ENCODE results near the gene QSOX2.

The QSOX2 gene

DNA sequence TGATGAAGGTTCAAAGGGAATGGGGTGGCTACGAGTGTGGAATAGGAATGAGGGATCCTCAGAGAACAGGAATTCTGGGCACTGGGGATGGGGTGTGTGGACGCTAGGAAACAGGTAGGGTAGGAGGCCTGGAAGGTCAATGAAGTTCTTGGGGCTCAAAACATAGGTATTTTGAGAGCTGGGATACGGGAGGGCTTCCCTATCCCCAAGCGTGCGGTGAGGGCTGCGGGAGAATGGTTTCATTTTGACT, 718 bp downstream of the QSOX2 start:
- H3K4me3 ChIP-seq (ENCODE audit: low read depth, low read length), result peak overlapping the region; percentile 68
- TF ChIP-seq, protein P1, sequence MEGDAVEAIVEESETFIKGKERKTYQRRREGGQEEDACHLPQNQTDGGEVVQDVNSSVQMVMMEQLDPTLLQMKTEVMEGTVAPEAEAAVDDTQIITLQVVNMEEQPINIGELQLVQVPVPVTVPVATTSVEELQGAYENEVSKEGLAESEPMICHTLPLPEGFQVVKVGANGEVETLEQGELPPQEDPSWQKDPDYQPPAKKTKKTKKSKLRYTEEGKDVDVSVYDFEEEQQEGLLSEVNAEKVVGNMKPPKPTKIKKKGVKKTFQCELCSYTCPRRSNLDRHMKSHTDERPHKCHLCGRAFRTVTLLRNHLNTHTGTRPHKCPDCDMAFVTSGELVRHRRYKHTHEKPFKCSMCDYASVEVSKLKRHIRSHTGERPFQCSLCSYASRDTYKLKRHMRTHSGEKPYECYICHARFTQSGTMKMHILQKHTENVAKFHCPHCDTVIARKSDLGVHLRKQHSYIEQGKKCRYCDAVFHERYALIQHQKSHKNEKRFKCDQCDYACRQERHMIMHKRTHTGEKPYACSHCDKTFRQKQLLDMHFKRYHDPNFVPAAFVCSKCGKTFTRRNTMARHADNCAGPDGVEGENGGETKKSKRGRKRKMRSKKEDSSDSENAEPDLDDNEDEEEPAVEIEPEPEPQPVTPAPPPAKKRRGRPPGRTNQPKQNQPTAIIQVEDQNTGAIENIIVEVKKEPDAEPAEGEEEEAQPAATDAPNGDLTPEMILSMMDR (IDR thresholded peaks at IDR 0.05; ENCODE audit: low read depth, low read length, missing control alignments), result no peak
- in situ Hi-C loops (cut with HindIII; ENCODE audit: low sequenced_read_pairs), result loop anchor here (5.0 kb wide), 2 partner anchors 53 to 88 kb away; no protein-coding TSS in a partner anchor
- DNase-seq (ENCODE audit: low read depth), result no peak

DNA sequence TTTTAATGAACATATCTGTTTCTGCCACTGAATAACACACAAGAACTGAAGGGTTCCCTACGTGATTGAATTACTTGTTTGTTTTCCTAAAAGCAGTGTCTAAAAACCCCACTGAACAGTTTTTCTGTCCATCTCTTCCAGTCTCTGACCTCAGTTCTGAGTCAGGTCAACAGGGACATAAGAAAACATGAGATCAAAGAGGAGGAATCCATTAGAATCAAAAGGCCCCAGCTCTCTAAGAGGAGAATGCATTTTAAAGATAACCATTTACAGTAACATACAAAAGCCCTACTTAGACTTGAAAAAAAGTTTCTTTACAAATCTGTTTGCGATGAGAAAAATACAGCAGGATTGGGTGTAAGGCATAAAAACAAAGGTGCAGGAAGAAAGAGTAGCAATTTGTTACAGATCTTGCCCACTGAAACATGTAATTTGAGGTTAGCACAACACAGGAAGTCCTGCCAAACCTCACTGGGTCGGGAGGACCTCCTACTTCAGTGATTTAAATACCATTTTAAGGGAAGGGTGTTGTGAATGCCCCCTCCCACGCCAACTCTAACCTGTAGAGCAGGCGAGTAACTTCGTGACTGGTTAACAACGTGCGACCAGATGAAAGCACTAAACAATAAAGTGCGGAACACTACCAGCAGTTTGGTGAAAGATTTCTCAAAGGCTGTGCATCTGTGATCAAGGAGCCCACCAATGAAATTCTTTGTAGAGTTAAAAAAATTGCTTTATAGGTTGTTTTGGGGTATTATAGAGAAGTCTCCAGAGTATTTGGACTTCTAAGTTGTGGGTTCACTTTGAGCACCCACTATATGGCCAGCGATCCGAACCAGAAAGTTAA, 1.3 kb downstream of the QSOX2 start:
- in situ Hi-C loops (cut with HindIII; ENCODE audit: low sequenced_read_pairs), result loop anchor here (5.0 kb wide), 2 partner anchors 52 to 87 kb away; no protein-coding TSS in a partner anchor
- peak; percentile 23 for DNase-seq (ENCODE audit: low read depth)
- peak overlapping the region; percentile 68 for H3K4me3 ChIP-seq (ENCODE audit: low read depth, low read length)
- TF ChIP-seq, protein P1 (IDR thresholded peaks at IDR 0.05; ENCODE audit: low read depth, low read length, missing control alignments), result no peak

DNA sequence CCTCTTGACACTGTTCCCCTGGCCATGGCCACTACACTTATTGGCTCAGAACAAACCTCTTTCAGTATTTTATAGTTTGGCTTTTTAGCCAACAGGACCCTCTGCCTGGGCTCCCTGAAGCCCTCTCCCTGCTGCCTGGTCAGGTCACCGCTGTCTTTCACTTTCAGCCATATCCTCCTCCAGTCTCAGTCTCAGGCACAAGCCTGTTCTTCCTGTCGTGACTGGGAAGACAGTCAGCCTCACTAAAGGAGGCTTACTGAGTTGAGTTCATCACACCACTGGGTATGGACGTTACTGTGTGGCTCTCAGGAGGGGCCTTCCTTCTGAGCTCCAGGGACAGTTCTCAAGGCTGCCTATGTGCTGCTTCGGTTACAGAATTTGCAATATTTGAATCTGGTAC, 2.0 kb downstream of the QSOX2 start:
- H3K4me3 ChIP-seq (ENCODE audit: low read depth, low read length), result no peak overlapping the region
- TF ChIP-seq, protein P1 (IDR thresholded peaks at IDR 0.05; ENCODE audit: low read depth, low read length, missing control alignments), result no peak
- DNase-seq (ENCODE audit: low read depth), result no peak

DNA sequence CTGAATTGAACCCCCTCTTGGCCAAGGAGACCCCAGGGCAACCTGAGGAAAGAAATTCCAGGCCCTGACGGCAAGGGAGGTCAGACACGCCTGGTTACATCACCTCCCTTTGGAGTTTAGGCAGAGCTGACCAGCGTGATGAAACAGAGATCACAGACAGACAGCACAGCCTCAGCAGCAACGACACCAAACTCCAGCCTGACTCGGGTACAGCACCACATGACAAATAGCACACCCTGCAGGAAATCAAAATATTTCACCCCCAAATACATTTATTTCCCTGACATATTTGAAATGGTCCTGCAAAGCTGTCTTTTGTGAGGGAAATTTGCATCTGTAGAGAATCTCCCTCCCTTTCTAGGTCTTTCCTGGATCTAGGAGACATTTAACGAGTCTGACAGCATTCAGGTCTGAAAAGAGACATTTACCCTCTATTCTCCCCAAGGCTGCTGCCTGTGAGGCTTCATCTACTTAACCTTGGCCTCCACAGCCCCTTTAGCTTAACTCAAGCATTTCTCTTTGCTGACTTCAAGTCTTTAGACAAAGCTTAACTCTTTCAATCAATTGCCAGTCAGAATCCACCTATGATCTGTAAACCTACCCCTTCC, 2.6 kb downstream of the QSOX2 start:
- H3K4me3 ChIP-seq (ENCODE audit: low read depth, low read length), result no peak overlapping the region
- in situ Hi-C loops (cut with HindIII; ENCODE audit: low sequenced_read_pairs), result loop anchor here (5.0 kb wide), 2 partner anchors 51 to 86 kb away; no protein-coding TSS in a partner anchor
- no peak for DNase-seq (ENCODE audit: low read depth)
- TF ChIP-seq, protein P1 (IDR thresholded peaks at IDR 0.05; ENCODE audit: low read depth, low read length, missing control alignments), result no peak

More for the DNA sequence above, 2.0 kb downstream of the QSOX2 start:
- in situ Hi-C loops (cut with HindIII; ENCODE audit: low sequenced_read_pairs), result loop anchor here (5.0 kb wide), 2 partner anchors 51 to 86 kb away; no protein-coding TSS in a partner anchor

DNA sequence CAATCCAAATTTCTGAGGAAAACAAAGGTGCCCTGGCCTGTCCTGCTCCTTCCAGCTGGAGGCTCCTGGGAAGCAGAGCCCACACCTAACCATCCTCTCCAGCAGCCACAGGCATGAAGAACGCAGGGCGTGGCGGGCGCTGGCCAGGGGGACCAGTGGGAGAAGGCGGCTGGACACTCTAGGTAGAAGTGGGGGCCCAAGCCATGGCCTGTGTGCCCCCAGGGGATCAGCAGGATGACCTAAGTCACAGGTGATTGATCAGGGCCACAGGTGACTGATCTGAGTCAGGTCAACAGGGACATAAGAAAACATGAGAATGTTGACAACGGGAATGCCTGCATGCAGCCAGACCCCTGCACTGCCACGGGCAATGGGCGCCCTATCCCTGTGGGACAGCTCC, 3.4 kb downstream of the QSOX2 start:
- TF ChIP-seq, protein P1 (IDR thresholded peaks at IDR 0.05; ENCODE audit: low read depth, low read length, missing control alignments), result no peak
- in situ Hi-C loops (cut with HindIII; ENCODE audit: low sequenced_read_pairs), result loop anchor here (5.0 kb wide), 2 partner anchors 50 to 85 kb away; no protein-coding TSS in a partner anchor
- DNase-seq (ENCODE audit: low read depth), result no peak
- no peak overlapping the region for H3K4me3 ChIP-seq (ENCODE audit: low read depth, low read length)

DNA sequence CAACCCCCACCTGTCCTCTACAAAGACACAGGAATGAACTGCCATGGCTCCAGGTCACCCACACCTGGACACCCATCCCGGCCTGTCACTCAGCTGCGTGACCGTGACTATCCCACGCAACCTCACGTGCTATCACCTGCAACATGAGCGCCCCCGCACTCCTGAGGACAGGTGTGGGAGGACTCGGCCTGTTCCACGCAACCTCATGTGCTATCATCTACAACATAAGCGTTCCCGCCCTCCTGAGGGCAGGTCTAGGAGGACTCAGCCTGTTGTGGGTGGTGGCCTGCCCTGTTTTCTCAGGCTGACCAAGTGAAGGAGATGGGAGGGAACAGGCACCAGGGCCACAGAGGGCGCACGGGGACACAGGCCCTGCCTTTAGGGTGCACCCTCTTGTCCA, 4.1 kb downstream of the QSOX2 start:
- TF ChIP-seq, protein P1 (IDR thresholded peaks at IDR 0.05; ENCODE audit: low read depth, low read length, missing control alignments), result no peak
- no peak for DNase-seq (ENCODE audit: low read depth)
- H3K4me3 ChIP-seq (ENCODE audit: low read depth, low read length), result no peak overlapping the region
- in situ Hi-C loops (cut with HindIII; ENCODE audit: low sequenced_read_pairs), result loop anchor here (5.0 kb wide), 2 partner anchors 49 to 84 kb away; no protein-coding TSS in a partner anchor
